Right kidney (tissue), 1 donor: Measurements from ENCODE around the gene SMIM45.

ENCODE experiments used
- DNase-seq: peaks from one replicate; pipeline ENCODE4 v3.0.0-alpha.2; 2016

The SMIM45 gene

GRCh38 chr22:42007922-42008321 is 56.0 kb downstream of the SMIM45 start:
- no peak for DNase-seq
